Measurements from ENCODE around the gene ALKAL2. TPM values are rescaled to one million over a fixed set of nuclear protein-coding genes. Genes with fewer than 3 reads are reported as not detected.

Gene ALKAL2
- total and polyA plus RNA-seq, 9 of the 15 experiments (the other 6 are each of a cell fraction or from before 2014, with no cell fraction given), result not detected

DNA sequence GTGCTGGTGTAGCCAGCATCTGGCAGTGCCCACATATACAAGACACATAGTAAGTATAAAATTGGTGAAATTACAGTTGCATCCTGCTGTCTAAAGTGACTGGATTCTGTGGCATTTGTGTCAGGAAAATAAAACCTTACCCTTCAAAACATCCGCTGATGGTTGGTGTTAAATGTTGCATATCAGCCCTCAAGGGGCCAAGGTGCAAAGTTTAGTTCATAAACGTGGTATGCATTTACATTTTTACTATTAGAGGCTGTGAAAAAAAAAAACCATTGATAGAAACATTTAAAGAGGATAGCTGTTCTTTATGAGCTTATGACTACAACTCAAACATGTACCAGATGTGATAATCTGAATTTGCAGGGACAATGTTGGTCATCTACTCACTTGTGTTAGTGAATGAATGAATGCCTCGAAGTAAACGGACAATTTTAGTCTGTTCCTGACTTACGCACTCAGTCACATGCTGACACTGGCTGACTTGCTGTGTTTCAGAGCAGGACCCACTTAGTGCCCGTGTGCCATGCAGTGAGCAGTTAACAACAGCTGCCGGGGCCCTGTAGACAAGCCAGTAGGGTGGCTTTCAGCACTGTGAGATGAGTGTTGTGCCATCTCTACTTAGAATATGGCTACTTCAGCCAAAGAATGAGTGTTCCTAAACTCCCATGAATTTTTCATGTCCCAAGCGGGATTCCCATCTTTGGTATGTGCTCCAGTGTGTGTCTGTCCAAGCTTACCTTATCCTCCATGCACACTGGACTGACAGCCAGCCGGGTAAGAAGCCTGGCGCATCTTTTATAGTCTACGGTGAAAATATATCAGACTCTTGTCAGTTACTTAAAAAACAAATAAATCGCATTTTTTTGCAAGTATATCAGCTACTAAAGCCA, 5.3 kb downstream of the ALKAL2 start:
- Histone ChIP-seq H3K9ac (ENCODE audit: insufficient read depth in 1 of 2, low read depth in 2 of 2, low read length in 2 of 2) (no peak overlapping the region), H3K4me2 (ENCODE audit: insufficient read depth, low read length) (no peak overlapping the region), H3K27me3 (ENCODE audit: control insufficient read depth in 2 of 2, insufficient read depth in 2 of 2, low read length in 2 of 2) (no peaks in the 10 kb centered on the region), H3K9me1 (ENCODE audit: control insufficient read depth, insufficient read depth, low read length) (no peaks in the 10 kb centered on the region), H3K36me3 (ENCODE audit: control insufficient read depth, insufficient read depth, low read length) (peaks cover 48% of the 10 kb centered on the region), H3K79me2 (ENCODE audit: control insufficient read depth, insufficient read depth, low read length) (no peaks in the 10 kb centered on the region), H3K4me1 (replicated peaks in 1 of 2; ENCODE audit: control insufficient read depth in 2 of 2, insufficient read depth in 2 of 2, low read length in 2 of 2) (no peaks in the 10 kb centered on the region), H3K4me3 (no peak overlapping the region), H3K9me3 (replicated peaks; ENCODE audit: control insufficient read depth, insufficient read depth, low read depth, low read length) (no peaks in the 10 kb centered on the region; the same call in 1 of the 2 replicates), H4K20me1 (replicated peaks; ENCODE audit: control insufficient read depth, insufficient read depth, low read length) (no peaks in the 10 kb centered on the region), H2AFZ (ENCODE audit: low read depth, low read length) (no peak overlapping the region), H3K27ac (ENCODE audit: extremely low read depth, low read depth, low read length) (no peak overlapping the region)
- TF ChIP-seq XRCC4 (IDR thresholded peaks at IDR 0.05; ENCODE audit: extremely low read depth, insufficient read depth, insufficient read length) (no peak), TAF7 (tag; IDR thresholded peaks at IDR 0.05) (no peak), GTF2A2 (tag; IDR thresholded peaks at IDR 0.05) (no peak), CBX1 (IDR thresholded peaks at IDR 0.05; ENCODE audit: low read depth) (no peak)
- TF ChIP-seq, protein P1, sequence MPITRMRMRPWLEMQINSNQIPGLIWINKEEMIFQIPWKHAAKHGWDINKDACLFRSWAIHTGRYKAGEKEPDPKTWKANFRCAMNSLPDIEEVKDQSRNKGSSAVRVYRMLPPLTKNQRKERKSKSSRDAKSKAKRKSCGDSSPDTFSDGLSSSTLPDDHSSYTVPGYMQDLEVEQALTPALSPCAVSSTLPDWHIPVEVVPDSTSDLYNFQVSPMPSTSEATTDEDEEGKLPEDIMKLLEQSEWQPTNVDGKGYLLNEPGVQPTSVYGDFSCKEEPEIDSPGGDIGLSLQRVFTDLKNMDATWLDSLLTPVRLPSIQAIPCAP (CRISPR knock-in tag; IDR thresholded peaks at IDR 0.05; ENCODE audit: borderline replicate concordance), result no peak
- BruUV-seq (replicated peaks), result no TSS peak
- intact Hi-C loops (cut with micrococcal nuclease) (no loop called here), in situ Hi-C loops (cut with MboI) (no loop called here)
- ATAC-seq, result no peak
- WGBS (ENCODE audit: insufficient coverage, low coverage, missing lambda C conversion rate), result 90% methylated on average over 12 of the region's 12 CpGs
- no peak for DNase-seq (ENCODE audit: extremely low read depth in 1 of 4, low spot score in 3 of 4)
- FAIRE-seq, result no peak
- ChIA-PET CTCF (ENCODE audit: low intra/inter-chr PET ratio) (no interaction called here), POLR2A (interaction anchor here (0.7 to 2.3 kb wide), 3 partner anchors 8 to 105 kb away, joined by 3 to 7 read pairs (median 4); no protein-coding TSS in a partner anchor)
